Activated CD4-positive, alpha-beta T cell treated with anti-CD3 and anti-CD28 coated beads, Interleukin-2, Interleukin-6, amounts not matched to agents 100 ng/mL and 50 ng/mL, durations not matched to agents 16 hours and 8 hours (primary cell): ENCODE data around the gene LSM10.

Source experiments
- DNase-seq: peaks from one replicate; pipeline ENCODE4 v3.0.0-alpha.2; 2020

LSM10 gene

DNA sequence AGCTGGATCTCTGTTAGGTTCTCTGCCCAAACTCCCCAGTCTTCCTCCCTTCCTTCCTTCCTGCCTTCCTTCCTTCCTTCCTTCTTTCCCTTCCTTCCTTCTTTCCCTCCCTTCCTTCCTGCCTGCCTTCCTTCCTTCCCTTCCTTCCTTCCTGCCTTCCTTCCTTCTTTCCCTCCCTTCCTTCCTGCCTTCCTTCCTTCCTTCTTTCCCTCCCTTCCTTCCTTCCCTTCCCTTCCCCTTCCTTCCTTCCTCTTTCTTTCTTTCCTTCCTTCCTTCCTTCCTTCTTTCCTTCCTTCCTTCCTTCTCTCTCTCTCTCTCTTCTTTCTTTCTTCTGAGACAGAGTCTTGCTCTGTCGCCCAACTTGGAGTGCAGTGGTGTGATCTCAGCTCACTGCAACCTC, 8.7 kb upstream of the LSM10 start:
- no peak for DNase-seq

GRCh38 chr1:36402504-36402890, 4.8 kb upstream of the LSM10 start:
- DNase-seq, result no peak

DNA sequence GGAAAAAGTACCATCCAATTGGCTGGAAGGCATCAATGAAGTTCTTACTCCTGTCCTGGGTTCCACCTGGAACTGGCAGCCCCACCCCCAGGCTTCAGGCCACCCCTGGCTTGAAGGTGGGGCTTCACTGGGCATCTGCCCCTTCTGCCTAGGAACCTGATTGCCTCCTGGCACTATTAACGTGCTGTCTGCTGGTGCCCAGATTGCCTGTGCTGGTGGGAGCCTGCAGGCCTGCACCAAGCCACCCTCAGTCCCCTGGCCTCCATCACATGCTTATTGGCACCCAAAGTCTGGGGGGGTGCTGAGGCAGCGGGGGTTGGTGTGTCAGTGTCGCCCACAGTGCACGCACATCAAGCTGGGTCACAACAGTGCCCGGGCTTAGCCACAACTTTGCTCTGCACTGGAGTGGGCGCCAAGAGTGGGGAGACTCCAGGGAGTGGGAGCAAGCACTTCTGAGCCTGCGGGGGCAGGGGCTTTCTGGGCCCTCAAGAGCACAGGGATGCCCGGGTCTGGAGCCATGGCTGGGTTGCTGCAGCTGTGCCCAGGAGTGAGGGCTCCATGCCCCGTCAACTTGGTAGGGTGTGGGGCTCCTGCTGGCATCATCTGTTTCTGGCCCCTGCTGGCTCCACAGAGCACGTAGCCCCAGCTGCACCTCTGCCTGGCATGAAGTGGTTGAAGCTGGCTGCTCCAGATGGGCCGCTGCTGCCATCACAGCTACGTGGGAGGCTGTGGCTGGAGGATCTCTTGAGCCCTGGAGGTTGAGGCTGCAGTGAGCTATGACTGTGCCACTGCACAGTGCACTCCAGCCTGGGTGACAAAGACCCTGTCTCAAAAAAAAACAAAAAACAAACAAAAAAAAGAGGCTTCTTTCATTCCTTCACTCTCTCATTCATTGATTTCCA, 4.1 kb upstream of the LSM10 start:
- DNase-seq, result no peak

- DNase-seq, result peak; percentile 66
Measured at GRCh38 chr1:36400825-36401601, 3.3 kb upstream of the LSM10 start.

GRCh38 chr1:36400514-36400824, 2.8 kb upstream of the LSM10 start:
- no peak for DNase-seq

DNA sequence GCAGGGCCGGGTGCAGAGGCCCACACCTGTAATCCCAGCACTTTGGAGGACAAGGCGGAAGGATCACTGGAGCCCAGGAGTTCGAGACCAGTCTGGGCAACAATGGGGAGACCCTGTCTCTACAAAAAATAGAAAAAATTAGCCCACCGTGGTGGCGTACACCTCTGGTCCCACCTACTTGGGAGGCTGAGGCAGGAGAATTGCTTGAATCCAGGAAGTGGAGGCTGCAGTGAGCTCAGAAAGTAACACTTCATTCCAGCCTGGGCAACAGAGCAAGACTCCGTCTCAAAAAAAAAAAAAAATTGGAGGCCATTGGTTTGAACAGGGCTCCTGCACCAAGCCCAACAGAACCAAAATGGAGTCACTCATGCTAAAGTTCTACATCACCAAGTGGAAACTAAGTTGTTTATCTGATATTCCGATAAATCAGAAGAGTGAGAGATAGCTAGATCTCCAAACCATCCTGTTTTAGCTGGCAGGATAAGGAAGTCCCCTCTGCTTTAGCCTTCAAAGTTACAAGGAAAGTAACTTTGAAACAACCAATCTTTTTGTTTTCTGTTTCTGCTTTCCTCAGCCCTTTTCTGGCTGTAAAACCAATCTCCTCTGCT, 766 bp upstream of the LSM10 start:
- no peak for DNase-seq

DNA sequence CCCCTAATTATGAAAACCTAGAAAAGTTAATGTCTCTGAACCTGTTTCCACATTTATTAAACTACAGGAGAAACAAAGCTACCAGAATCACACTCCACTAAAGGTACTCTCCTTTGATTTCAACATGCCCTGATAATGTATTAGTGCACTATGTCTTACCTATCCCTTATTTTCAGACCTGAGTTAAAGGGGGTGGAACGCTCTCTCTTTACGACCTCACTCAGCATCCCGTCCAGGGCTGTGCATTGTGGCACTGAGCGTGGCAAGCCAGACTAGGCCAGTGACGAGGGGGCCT, 678 bp downstream of the LSM10 start:
- peak; percentile 57 for DNase-seq

- peak; percentile 56 for DNase-seq
Measured at GRCh38 chr1:36396359-36396758, 1.3 kb downstream of the LSM10 start.

DNA sequence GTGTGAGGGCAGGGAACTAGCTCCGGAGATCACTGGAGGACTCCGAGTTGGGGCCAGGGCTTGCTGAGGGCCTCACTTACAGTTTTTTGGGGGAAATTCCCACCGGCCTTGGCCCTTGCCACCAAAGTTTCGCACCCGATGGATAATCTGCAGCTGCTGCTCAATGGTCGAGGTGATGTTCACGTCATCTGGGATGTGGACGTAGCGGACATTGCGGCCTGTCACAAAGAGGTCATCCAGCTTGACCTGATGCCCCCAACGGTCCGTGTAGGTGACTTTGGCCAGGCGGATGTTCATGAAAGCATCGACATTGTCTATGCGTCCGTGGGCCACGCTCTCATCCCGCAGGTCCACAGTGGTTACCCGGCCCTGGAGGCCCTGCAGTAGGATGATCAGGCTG, 4.0 kb downstream of the LSM10 start:
- no peak for DNase-seq

GRCh38 chr1:36392836-36393235, 4.9 kb downstream of the LSM10 start:
- DNase-seq, result no peak

DNA sequence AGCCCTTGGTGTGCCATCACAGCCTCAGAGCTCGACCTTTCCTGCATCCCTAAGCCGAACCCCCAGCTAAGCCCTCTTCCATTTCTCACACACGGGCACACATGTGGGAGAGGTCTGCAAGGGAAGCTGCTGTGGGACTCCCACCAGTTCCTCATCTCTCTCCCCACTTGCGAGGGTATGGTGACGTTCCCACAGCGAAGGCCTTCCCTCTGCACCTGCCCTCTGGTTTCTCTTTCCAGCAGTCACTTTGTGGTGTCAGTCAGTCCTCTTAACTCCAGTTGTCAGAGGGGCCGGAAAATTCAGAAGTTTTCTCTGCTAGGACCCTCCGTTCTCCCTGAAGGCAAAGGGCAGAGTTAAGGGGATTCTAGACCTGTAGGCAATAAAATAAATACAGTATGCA, 6.4 kb downstream of the LSM10 start:
- no peak for DNase-seq

DNA sequence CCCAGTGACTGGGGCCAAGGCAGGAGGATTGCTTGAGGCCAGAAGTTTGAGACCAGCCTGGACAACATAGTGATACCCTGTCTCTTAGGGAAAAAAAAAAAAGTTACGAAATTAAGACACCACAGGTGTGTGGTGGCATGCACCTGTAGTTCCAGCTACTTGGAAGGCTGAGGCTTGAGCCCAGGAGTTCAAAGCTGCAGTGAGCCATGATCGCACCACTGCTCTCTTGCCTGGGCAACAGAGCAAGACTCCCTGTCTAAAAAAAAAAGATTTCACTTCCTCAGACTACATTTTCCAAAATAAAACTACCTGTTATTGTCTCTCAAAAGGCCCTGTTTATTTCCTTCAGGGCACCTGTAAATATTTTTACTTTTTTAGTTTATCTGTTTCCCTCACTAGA, 7.3 kb downstream of the LSM10 start:
- no peak for DNase-seq

DNA sequence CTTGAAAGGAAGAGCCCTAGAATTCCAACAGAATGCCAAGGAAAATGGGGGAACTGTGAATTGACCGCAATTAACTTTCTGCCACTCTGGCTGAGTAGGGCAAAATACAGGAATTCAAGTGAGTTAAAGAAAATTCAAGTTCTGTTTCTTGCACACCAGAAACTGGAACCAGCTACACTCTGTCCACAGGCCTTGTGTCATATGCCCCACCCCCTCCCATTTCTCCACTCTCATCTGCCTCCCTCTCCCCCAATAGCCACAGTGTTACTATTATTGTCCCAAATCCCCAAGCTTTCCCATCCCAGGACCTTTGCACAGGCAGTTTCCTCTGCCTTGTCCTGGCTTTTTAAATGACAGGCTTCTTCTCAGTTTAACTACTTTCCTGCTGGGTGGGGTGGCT, 7.7 kb downstream of the LSM10 start:
- DNase-seq, result no peak

GRCh38 chr1:36389261-36389660, 8.4 kb downstream of the LSM10 start:
- no peak for DNase-seq

GRCh38 chr1:36387141-36387949, 10.4 kb downstream of the LSM10 start:
- DNase-seq, result no peak

DNA sequence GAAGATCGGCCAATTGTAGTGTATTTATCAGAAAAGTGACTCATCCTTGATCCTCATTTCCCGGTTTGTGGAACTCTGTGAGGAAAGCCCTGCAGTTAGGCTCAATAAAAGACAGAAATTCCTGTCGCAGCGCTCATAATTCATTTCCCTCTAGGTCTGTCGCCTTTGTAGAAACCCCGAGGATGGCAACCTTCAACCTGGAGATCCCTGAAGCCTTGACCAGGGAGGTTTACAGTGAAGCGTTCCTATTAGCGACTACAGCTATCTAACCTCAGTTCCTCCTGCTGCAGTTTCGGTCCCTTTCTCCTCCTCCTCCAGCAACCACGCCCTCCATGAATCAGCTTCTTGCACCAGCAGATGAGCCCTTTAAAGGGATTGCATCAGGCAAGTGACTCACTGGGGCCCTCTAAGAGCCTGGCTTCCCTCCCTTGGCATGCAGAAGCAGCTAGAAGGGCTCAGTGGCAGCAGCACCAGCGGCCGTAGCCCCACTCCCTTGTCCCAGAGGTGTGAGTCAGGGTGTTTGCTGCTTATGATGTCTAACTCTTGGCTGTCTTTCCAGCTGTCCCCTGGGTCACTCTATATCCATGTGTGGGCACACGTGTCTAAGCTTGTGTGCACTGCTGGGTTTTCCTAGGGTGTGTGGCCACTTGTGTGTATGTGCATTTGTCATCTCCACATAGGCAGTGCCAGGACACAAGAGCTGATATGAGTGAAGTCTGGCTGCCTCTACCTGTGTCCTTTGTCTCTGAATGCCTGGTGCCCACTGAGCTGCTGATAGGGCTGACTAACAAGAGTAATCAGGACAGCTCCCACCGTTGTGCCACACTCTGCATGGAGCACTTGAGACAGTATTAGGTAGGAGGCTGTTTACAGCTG, 11.2 kb downstream of the LSM10 start:
- DNase-seq, result peak; percentile 97

GRCh38 chr1:36385410-36386264, 12.1 kb downstream of the LSM10 start, which contains the start of gene STK40:
Gene STK40 (minus strand): TSS chr1:36385924. CDS start chr1:36361332, 24,592 bp downstream.
- DNase-seq, result peak; percentile 99

DNA sequence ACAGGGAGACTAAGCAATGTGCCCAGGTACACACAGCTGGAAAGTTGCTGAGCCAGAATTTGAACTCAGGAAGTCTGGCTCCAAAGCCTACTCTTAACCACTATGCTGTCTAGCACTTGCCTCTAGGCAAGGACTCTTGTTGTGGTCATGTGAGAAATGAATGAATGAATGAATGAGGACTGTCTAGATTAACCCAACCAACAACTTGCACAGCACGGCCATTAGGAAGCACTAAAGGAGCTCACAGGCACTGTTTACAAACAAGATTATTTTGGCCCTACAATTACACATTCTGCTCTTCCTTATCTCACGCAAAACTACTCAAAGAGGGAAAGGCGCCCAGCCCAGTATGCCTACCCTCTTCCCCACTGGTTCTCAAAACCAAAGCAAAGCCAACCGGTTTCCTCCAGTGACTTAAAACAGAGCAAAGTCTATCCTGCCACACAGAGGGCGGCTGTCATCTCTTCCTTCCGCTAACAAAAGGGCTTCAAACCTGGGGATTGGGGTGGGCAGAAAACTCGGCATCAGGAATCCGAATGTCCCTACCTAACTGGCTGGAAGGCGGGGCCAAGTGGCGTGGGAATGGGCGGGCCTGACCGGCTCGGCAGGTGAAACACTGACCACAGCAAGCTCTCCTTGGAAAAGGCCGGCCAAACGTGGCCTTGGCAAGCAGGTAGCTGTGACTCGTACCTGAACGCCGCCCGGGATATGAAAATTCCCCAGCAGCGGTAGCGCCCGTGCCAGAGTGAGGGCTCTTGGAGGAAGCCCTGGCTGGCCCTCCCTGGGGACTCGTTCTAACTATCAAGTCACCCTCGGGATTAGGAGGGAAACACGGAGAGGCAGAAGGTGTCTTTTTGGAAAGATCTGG, 12.9 kb downstream of the LSM10 start:
- peak; percentile 76 for DNase-seq

DNA sequence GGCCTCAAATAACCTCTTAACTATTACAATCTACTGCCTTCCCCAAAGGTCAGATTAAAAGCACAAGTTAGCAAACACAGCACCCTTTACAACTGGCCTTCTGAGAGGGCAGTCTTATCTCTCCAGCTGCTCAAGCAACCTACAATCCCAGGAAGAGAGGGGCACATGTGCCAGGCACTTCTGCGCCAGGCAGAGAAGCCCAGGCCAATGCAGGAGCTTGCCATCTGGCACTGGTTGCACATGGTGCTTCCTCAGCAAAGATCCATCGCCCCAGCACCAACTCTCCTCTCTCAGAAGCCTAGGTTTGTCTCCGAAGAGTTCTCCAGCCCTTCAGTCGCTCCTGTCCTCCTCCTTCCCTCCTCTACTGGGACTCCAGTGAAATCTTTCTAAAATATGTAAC, 14.5 kb downstream of the LSM10 start:
- DNase-seq, result no peak

- DNase-seq, result no peak
Measured at GRCh38 chr1:36382669-36383068, 15.0 kb downstream of the LSM10 start.
